ENCODE results near the gene KAT7.
A peak's percentile ranks its signal among the peaks of the same experiment; 100 is the strongest.

KAT7 gene

GRCh38 chr17:49843774-49844350 is 55.4 kb downstream of the KAT7 start:
- no peak for DNase-seq

- DNase-seq = no peak
These were observed 56.8 kb downstream of the KAT7 start for GRCh38 chr17:49845321-49845720.

GRCh38 chr17:49846938-49847712 is 58.6 kb downstream of the KAT7 start:
- no peak for DNase-seq

- no peak for DNase-seq
These were observed 59.6 kb downstream of the KAT7 start, which contains the start of gene TAC4 for GRCh38 chr17:49848019-49848473. TAC4 (minus strand) TSS chr17:49848069; CDS start chr17:49848017, 52 bp downstream.

GRCh38 chr17:49848739-49849138 is 60.3 kb downstream of the KAT7 start:
- no peak for DNase-seq

GRCh38 chr17:49850218-49850610 is 61.7 kb downstream of the KAT7 start:
- no peak for DNase-seq

DNA sequence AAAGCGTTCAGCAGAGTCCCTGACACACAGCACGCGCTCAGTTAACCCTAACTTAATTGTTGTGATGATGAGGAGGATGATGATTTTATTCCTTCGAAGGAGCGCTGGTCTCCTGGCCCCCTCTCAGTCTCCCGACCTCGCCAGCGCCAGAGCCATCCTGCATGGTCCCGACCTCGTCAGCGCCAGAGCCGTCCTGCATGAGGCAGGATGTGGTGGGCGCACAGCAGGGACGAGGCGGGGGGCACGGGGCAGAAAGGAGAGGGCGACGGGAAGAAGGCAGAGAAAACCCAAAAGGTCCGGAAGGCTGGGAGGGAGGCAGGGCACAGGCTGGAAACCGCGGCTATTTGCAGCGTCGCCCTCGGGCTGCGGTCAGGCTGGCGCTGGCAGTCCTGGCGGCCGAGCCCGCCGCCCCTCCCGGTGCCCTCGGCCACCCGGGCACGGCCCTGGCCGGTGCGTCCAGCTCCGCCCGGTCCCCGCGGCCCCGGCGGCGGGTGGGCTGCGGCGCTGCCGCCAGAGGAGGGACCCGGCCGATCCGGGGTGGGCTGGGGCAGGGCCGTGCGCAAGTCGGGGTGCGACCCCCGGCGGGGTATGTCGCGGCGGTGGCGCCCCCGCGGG is 62.4 kb downstream of the KAT7 start:
- DNase-seq = no peak

DNA sequence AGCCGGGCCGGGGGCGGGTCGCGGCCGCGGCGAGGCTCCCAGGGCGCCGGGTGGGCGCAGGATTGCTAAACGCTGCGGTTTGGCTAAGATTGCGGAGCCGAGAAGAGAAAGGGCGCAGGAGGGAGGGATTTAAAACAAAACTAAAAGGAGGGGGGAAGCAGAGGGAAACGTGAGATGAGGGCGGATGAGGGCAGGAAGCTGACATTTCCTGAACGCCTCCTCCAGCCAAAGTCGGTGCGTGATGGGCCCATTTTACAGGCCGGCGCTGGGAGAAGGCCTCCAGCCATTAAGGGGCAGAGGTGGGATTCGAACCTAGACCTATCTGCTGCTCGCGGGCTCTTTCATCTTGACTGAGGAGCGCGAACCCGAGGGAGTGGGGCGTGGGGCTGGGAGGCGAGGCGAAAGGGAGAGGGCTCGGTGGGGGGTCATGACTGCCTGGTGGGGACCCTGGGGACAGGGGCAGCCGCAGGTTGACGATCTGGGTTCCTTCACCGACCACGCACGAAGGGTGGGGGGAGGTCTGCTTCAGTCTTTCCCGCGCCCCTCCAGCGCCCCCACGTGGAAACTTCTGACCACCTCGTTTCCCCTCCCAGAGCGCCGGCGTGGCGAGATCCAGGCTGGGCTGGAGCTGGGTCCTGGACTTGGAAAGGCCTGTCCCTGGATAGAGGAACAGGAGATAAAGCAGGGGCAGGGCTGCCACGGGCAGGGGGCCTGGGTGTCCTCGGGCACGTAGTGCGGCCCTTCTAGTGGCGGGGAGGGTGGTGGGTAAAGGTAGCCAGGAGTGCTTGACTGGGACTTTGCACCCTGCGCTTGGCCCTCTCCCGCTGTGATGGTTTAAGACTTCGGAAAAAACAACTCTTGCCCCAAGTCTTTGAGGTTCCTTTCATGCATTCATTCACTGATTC is 63.2 kb downstream of the KAT7 start:
- peak; percentile 41 for DNase-seq

GRCh38 chr17:49853470-49854015 is 65.1 kb downstream of the KAT7 start:
- DNase-seq = no peak

- DNase-seq = no peak
These were observed 65.6 kb downstream of the KAT7 start for GRCh38 chr17:49854126-49854525.

GRCh38 chr17:49858796-49859195 is 70.3 kb downstream of the KAT7 start:
- no peak for DNase-seq

DNA sequence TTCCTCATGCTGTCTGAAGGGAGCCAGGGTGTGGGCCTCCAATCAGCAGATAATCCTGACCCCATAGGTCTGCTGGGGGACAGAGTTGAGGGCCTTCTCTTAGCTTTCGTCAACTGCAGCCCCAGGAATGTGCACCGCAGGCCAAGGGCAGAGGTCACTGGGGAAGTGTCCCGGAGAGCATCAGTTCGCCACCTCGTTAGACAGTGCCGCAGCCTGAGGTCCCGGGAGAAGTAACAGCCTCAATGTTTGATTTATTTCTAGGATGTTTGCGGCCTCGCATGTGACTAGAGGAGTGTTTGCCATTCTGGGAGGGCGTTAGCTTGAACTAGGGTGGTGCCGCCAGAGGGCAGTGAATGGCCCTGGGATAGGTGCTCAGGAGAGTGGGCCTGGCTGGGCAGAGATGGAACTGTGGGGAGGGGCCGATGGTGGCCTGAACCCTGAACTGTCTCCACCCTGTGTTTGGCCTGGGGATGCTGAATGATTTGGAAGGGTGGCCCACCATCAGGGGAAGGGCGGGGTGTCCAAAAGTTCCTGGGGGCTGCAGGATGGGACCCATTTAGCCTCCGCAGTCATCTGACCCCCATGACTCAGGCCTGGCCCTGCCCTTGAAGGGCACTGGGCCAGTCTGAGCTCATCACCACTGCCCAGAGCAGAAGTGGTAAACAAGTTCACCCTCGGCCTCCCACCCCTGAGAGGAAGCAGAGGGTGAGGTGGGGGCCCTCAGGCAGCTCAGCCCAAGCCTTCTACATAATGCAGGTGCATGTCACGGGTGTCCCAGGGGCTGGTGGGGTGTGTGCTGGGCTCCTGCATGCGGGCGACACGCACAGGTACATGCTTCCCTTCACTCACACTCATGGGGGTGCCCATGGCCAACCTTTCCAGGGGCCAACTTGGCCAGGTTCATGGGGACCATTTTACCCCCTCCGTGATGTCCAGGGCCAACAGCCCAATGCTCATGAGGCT is 71.8 kb downstream of the KAT7 start:
- DNase-seq = no peak

DNA sequence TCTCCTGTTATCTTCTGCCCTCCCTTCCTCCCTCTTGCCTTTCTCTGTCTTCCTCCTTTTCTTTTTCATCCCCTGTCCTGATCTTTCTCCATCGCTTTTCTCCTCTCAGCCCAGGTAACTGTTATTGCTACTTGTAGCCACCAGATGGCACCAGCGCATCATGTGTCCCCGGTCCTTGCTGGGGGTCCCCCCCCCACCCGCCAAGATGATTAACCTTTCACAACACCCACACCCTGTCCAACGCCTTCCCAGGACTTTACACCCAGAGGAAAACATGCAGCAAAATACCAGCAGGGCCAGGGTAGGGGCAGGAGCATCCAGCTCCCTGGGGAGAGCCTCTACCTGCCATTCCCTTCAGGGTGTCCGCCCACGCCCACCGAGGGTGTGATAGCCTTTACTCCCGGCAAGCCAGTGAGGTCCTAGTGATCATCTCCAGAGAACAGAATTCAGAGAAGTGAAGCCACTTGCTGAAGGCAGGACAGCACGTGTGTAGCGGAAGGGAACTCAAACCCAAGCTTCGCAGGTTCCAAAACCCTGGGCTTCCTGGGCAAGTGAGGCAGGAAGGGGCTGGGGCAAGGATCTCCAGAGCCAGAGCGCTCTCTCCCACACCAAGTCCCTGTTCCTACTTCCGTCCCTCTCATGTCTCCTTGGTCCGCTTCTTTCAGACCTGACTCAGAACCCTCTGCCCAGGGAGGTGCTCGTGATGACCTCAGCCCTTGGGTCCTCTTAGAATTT is 72.8 kb downstream of the KAT7 start:
- peak; percentile 33 for DNase-seq

- no peak for DNase-seq
These were observed 74.4 kb downstream of the KAT7 start for GRCh38 chr17:49862781-49863331.

- no peak for DNase-seq
These were observed 77.5 kb downstream of the KAT7 start for GRCh38 chr17:49866019-49866380.

GRCh38 chr17:49866882-49867413 is 78.5 kb downstream of the KAT7 start:
- no peak for DNase-seq

DNA sequence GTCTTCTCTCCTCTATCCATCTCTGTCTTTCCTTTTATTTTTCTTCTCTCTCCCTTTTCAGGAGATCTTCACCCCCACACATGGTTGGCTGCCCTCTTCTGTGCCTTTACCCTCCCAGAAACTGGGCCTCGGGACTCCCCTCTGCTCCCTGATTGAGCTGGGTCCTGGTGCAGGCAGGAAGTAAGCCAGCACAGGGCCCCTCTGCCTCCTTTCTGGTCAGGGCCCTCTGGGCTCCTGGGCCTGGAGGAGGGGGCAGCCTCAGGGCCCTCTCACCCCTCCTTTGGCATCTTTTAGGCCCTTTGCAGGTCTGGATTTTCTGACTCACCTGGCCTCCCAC is 80.5 kb downstream of the KAT7 start:
- no peak for DNase-seq

DNA sequence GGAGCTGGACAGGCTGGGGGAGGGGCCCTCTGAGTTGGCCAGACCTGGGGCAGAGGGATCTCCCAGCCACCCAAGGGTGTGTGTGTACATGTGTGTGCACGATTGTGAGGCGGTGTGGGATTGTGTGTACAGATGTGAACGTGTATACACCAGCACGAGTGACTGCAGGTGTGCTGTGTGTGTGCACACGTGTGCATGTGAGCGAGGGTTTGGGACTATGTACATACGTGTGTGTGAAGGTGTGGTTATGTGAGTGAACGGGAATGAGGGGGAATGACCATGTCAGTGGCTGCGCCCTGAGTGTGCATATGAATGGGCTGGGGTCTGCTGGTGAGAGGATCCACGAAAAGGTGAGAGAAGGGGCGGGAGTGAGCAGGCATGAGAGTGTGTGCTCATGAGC is 81.8 kb downstream of the KAT7 start:
- DNase-seq = no peak

DNA sequence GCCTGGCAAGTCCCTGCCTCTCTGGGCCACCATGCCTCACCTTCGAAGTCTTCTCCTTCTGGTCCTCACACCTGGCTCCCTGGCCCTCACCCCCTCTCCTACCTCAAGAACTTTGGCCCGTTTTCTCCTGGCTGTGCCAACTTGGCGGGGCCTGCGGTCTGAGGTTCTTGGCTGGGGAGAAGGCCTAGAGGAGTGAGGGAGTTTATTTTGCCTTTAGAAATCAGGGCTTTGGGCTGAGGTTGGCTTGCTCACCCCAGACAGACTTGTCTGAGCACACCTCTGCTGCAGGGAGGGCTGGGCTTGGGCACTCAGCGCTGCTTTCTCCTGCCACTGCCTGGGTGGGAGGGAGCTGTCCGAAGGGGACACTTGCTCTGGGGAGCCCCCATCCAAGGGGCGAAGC is 82.7 kb downstream of the KAT7 start:
- DNase-seq = no peak

DNA sequence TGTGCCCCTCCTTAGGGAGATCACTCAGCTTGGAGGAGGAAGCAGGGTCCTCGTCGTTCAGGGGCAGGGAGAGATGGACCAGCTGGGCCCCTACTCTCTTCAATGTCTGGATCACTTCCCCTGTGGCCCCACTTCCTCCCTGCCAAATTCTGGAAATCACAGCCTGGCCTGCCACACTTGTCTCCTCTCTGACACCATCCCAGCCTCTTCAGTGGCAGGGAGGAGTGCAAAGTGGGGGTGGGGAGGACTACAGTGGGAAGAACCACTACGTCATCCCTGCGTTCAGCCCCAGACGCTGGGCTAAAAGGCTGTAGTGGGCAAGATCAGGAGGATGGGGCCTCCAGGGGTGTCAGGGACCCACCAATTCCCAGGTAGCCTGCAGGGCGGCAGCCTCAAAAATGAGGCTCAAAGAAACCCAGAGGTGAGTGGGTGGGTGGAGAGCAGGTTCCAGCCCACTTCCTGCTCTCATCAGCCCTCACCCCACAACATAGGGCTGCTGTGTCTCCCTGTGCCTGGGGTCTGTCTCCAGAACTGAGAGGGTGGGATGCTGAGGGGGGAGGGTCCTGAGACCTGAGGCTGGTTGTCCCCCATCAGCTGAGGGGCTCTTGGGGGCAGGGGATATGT is 84.4 kb downstream of the KAT7 start:
- no peak for DNase-seq

All from NCI-H1694 treated with DMSO at 0.1 percent for 48 hours (cell line).